22Rv1 (cell line): ENCODE measurements around the gene EOMES.

Experiments
- ZFX ChIP-seq: fragments of 450-650 bp; IDR thresholded peaks from 2 replicates; pipeline ENCODE4 v1.6.1; 2017; ENCODE audit warnings: antibody characterized with exemption, borderline replicate concordance
- TF ChIP-seq, protein P1 (sequence below): fragments of 450-650 bp; IDR thresholded peaks from 2 replicates; pipeline ENCODE4 v1.5.1; 2017; ENCODE audit warnings: mild to moderate bottlenecking

DNA sequence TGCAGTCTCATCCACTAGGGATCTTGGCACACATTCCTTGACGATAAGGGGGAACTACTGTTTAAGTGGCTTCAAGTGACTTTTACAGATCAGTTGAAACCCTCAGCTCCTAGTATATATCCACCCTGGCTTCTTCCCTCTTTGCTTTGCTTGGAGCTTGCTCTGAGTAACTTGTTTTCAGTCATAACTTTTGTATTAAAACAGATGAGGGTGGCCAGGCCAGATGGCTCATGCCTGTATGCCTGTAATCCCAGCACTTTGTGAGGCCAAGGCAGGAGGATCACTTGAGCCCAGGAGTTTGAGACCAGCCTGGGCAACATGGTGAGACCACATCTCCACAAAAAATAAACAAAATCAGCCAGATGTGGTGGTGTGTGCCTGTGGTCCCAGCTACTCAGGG lies 42.4 kb downstream of the EOMES start:
- TF ChIP-seq, protein P1, sequence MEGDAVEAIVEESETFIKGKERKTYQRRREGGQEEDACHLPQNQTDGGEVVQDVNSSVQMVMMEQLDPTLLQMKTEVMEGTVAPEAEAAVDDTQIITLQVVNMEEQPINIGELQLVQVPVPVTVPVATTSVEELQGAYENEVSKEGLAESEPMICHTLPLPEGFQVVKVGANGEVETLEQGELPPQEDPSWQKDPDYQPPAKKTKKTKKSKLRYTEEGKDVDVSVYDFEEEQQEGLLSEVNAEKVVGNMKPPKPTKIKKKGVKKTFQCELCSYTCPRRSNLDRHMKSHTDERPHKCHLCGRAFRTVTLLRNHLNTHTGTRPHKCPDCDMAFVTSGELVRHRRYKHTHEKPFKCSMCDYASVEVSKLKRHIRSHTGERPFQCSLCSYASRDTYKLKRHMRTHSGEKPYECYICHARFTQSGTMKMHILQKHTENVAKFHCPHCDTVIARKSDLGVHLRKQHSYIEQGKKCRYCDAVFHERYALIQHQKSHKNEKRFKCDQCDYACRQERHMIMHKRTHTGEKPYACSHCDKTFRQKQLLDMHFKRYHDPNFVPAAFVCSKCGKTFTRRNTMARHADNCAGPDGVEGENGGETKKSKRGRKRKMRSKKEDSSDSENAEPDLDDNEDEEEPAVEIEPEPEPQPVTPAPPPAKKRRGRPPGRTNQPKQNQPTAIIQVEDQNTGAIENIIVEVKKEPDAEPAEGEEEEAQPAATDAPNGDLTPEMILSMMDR: no peak
- no peak for TF ChIP-seq ZFX
